NCI-H1105 (cell line): ENCODE data around the gene ST6GALNAC1.

ENCODE experiments used
- DNase-seq: peaks from one replicate; lab custom pipeline; 2025; lab: John Stamatoyannopoulos, UW

ST6GALNAC1 gene

DNA sequence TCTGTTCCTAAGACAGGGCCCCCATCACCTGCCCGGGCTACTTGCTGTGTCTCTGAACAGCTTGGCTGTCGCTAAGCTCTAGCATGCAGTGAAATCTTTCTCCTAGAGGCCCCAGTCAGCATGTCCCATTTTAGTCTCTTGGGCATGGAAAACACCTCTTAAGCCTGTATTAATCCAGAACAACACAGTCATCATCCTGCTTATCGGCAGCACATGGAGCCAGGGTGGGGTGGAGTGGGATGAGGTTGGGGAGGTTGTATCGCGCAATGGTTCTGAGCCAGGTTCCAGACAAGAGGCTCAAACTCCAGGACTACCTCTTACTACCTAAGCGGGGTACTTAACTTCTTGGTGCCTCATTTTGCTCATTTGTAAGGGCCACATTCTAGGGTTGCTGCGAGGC is 65.7 kb downstream of the ST6GALNAC1 start:
- no peak for DNase-seq

DNA sequence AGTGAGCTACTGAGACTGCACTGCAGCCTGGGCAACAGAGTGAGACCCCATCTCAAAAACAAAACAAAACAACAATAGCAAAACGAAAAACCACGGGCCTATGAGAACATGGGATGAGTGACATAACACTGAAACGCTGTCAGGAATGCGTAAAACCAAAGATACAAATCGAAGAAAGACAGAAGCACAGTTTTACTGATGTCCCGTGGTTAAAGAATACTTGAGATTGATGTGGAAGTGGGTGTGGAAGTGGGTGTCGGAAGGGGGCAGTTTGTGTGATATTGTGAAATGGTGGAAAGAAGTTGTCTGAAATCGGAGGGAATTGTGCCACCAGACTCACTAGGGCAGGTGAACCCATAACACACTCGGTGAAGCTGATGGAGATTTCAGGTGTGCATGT is 67.4 kb downstream of the ST6GALNAC1 start:
- DNase-seq = no peak

DNA sequence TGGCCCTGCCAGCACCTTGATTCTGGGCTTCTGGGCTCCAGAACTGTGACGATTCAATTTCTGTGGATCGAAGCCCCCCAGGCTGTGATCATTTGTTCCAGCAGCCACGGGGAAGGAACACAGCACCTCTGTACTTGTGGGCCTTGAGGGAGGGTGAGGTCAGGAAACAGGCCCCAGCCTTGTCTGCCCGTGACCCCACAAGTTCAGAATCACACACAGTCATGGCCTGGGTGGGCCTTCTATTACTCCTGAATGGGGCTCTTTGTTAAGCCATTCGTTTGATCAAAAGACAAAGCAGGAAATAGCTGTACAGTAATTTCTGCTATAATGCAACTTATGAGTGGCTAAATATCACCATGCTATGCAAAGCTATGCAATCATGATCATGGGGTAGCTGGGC is 68.0 kb downstream of the ST6GALNAC1 start:
- DNase-seq = no peak
